IMR-90 (cell line): ENCODE data around the gene CRIM1. TPM values are rescaled to one million over a fixed set of nuclear protein-coding genes. Genes with fewer than 3 reads are reported as not detected.
A peak's percentile ranks its signal among the peaks of the same experiment; 100 is the strongest.

Source experiments
- ATAC-seq: fragments of 200-7000 bp; cut with Tn5 transposase; 2 replicates; pipeline ENCODE4 v1.9.1; 2020; ENCODE audit warnings: low read depth, mild to moderate bottlenecking, moderate library complexity
- BruUV-seq: library from RNA; stranded (reverse); fragments of 400-500 nt; replicated peaks from 2 replicates; lab custom pipeline; 2021; lab: Mats Ljungman, UMichigan
- CTCF ChIA-PET: fragments of 300-600 bp; formaldehyde crosslinking; extraction: SDS; loops from one replicate; lab custom pipeline; 2021; ENCODE audit warnings: antibody characterized with exemption; lab: Yijun Ruan, JAX
- POLR2A ChIA-PET: fragments of 300-600 bp; sonication (Branson Sonifier 250); formaldehyde crosslinking; loops from one replicate; lab custom pipeline; 2022; ENCODE audit warnings: antibody characterized with exemption; ENCODE audit not compliant: unreplicated experiment; lab: Charles Lee
- DNase-seq: peaks from one replicate; pipeline ENCODE4 v3.0.0; 2013
- H2AFZ ChIP-seq: replicated peaks from 2 replicates; pipeline ENCODE3; 2013; ENCODE audit warnings: low read length, mild to moderate bottlenecking; ENCODE audit not compliant: poor library complexity
- H2AK5ac ChIP-seq: 2 replicates; pipeline ENCODE4 v1.6.1; 2013; ENCODE audit warnings: low read depth, low read length, inconsistent platforms
- H2AK9ac ChIP-seq: replicated peaks from 2 replicates; pipeline ENCODE3; 2013; ENCODE audit warnings: mild to moderate bottlenecking, low read depth, low read length, moderate library complexity; ENCODE audit not compliant: poor library complexity
- H2BK120ac ChIP-seq: 2 replicates; pipeline ENCODE4 v1.6.1; 2013; ENCODE audit warnings: low read depth, low read length, inconsistent platforms
- H2BK15ac ChIP-seq: 3 replicates; pipeline ENCODE4 v1.6.1; 2013; ENCODE audit warnings: low read depth, low read length, inconsistent platforms
- H2BK20ac ChIP-seq: 2 replicates; pipeline ENCODE4 v1.6.1; 2013; ENCODE audit warnings: low read depth, mild to moderate bottlenecking, inconsistent platforms, low read length, moderate library complexity
- H2BK5ac ChIP-seq: 2 replicates; pipeline ENCODE4 v1.6.1; 2013; ENCODE audit warnings: mild to moderate bottlenecking, low read depth, low read length, inconsistent platforms; ENCODE audit not compliant: poor library complexity, severe bottlenecking
- H3K14ac ChIP-seq: replicated peaks from 2 replicates; pipeline ENCODE4 v1.6.1; 2013; ENCODE audit warnings: low read depth, low read length, inconsistent platforms
- H3K18ac ChIP-seq: 2 replicates; pipeline ENCODE4 v1.6.1; 2013; ENCODE audit warnings: low read depth, low read length, control low read depth
- H3K23ac ChIP-seq: 2 replicates; pipeline ENCODE4 v1.6.1; 2013; ENCODE audit warnings: low read depth, low read length, inconsistent platforms
- H3K27ac ChIP-seq: 2 replicates; pipeline ENCODE4 v1.5.1; 2013; ENCODE audit warnings: mild to moderate bottlenecking, control low read depth, low read length; ENCODE audit not compliant: insufficient read depth
- H3K27me3 ChIP-seq: 2 replicates; pipeline ENCODE4 v1.6.1; 2013; ENCODE audit warnings: low read length; ENCODE audit not compliant: control insufficient read depth, insufficient read depth
- H3K36me3 ChIP-seq: 2 replicates; pipeline ENCODE4 v1.6.1; 2013; ENCODE audit warnings: low read length, mixed read lengths; ENCODE audit not compliant: control insufficient read depth, insufficient read depth
- H3K4ac ChIP-seq: 2 replicates; pipeline ENCODE4 v1.6.1; 2013; ENCODE audit warnings: low read depth, low read length, inconsistent platforms
- H3K4me1 ChIP-seq: 2 replicates; pipeline ENCODE4 v1.6.1; 2013; ENCODE audit warnings: low read length, mixed read lengths; ENCODE audit not compliant: control insufficient read depth, insufficient read depth
- H3K4me2 ChIP-seq: 2 replicates; pipeline ENCODE4 v1.6.1; 2013; ENCODE audit warnings: low read depth, mild to moderate bottlenecking, control low read depth, low read length, moderate library complexity
- H3K4me3 ChIP-seq: 2 replicates; pipeline ENCODE4 v1.5.1; 2013; ENCODE audit warnings: low read depth, mild to moderate bottlenecking, control low read depth, low read length, moderate library complexity; ENCODE audit not compliant: insufficient read depth
- H3K56ac ChIP-seq: 2 replicates; pipeline ENCODE4 v1.6.1; 2013; ENCODE audit warnings: low read length, inconsistent platforms; ENCODE audit not compliant: insufficient read depth; ENCODE audit errors: extremely low read depth
- H3K79me1 ChIP-seq, 2 experiments: 2 replicates each; pipeline ENCODE4 v1.6.1; 2013; ENCODE audit warnings: low read length in 2 of 2, inconsistent platforms in 1 of 2, low read depth in 1 of 2
- H3K9ac ChIP-seq: 2 replicates; pipeline ENCODE4 v1.6.1; 2013; ENCODE audit warnings: low read depth, low read length, control low read depth
- H3K9me1 ChIP-seq: 2 replicates; pipeline ENCODE4 v1.6.1; 2013; ENCODE audit warnings: low read length, inconsistent platforms; ENCODE audit not compliant: insufficient read depth
- H3K9me3 ChIP-seq: 2 replicates; pipeline ENCODE4 v1.6.1; 2013; ENCODE audit warnings: low read length; ENCODE audit not compliant: control insufficient read depth, insufficient read depth
- H4K20me1 ChIP-seq: 2 replicates; pipeline ENCODE4 v1.6.1; 2013; ENCODE audit warnings: low read length, inconsistent platforms; ENCODE audit not compliant: insufficient read depth
- H4K5ac ChIP-seq: 2 replicates; pipeline ENCODE4 v1.6.1; 2013; ENCODE audit warnings: mild to moderate bottlenecking, low read depth, low read length, control low read depth
- H4K8ac ChIP-seq, 2 experiments: 2 replicates each; pipeline ENCODE4 v1.6.1; 2013; ENCODE audit warnings: low read depth in 2 of 2, low read length in 2 of 2, control low read depth in 1 of 2, inconsistent platforms in 1 of 2
- H4K91ac ChIP-seq: 2 replicates; pipeline ENCODE4 v1.6.1; 2013; ENCODE audit warnings: low read depth, low read length, inconsistent platforms; ENCODE audit not compliant: insufficient read depth
- CEBPB ChIP-seq: IDR thresholded peaks from 2 replicates; pipeline ENCODE4 v1.6.1; 2012; ENCODE audit warnings: low read depth, low read length, improper control_type of control experiment
- MAZ ChIP-seq: IDR thresholded peaks from 2 replicates; pipeline ENCODE4 v1.6.1; 2012; ENCODE audit warnings: low read depth, mild to moderate bottlenecking, low read length, improper control_type of control experiment, moderate library complexity, borderline replicate concordance
- POLR2A ChIP-seq: IDR thresholded peaks from 2 replicates; pipeline ENCODE4 v1.6.1; 2012; ENCODE audit warnings: mild to moderate bottlenecking, low read depth, low read length
- WGBS, 2 experiments: methylation state at CpG; one replicate each; pipeline versions ENCODE4 v1.1.5 to v1.1.7; 2013; ENCODE audit warnings: missing lambda C conversion rate in 2 of 2; ENCODE audit not compliant: insufficient read length in 1 of 2; ENCODE audit errors: extremely low coverage in 2 of 2; 5-methylcytosine and 5-hydroxymethylcytosine counted together
- dilution Hi-C: fragments of 300-500 bp; cut with HindIII; formaldehyde crosslinking; loops from one replicate; pipeline ENCODE4 v1.14.3; 2018; ENCODE audit warnings: low sequenced_read_pairs; ENCODE audit not compliant: unreplicated experiment
- in situ Hi-C: fragments of 300-500 bp; cut with MboI; formaldehyde crosslinking; loops from 3 replicates; pipeline ENCODE4 v1.14.3; 2019; ENCODE audit warnings: low sequenced_read_pairs, inconsistent platforms, mixed read lengths
- intact Hi-C: fragments of 100-400 bp; cut with micrococcal nuclease; formaldehyde crosslinking; loops from 2 replicates; pipeline ENCODE4 v1.10.0; 2022
- polyA plus RNA-seq, 3 experiments: library from polyadenylated mRNA; depleted of rRNA; stranded (reverse); fragments of >200 nt; gene quantifications; 2 replicates each; pipeline ENCODE4 v1.2.3, GENCODE V29; 2012; ENCODE audit warnings: low replicate concordance in 1 of 3
- total RNA-seq: library from RNA; depleted of rRNA; stranded (reverse); fragments of >200 nt; gene quantifications from 2 replicates; pipeline ENCODE4 v1.2.3, GENCODE V29; 2012
- TF ChIP-seq, protein P1 (sequence below): fragments of 150-350 bp; IDR thresholded peaks from 2 replicates; pipeline ENCODE4 v1.6.1; 2016; ENCODE audit warnings: low read depth, mild to moderate bottlenecking, low read length, moderate library complexity, borderline replicate concordance

Gene CRIM1
- total and polyA plus RNA-seq, 2 of the 4 experiments (the other 2 are of a cell fraction) = 285 to 490 TPM

DNA sequence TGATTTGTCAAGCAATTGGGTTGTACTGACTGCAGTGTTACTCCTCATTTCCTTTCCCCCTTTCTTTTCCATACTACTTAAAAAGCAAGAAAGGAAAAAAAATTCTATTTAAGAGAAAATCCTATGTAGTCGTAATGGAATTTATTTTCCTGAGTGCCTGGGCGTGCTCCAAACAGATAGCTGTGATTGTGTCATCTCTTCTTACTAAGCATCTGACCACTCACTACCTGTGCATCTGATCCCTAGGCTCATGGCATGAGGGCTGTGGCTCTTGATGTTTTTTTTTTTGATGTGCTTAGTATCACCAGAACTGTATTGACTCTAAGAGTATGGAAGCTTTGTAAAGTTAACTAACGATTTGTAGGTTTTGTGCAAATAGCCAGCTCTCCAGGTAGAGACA is 19.0 kb downstream of the CRIM1 start:
- intact Hi-C loops = loop anchor here (5.0 kb wide), 1 partner anchor 113 kb away; no protein-coding TSS in a partner anchor
- no peaks in the 10 kb centered on the region for H3K27me3 ChIP-seq
- no peak overlapping the region for H3K23ac ChIP-seq
- WGBS, 2 experiments = no CpG with 5 or more reads among the region's 3 CpGs
- peak overlapping the region; percentile 33 for H2BK5ac ChIP-seq
- BruUV-seq = no TSS peak
- no peaks in the 10 kb centered on the region for H3K9me3 ChIP-seq
- H3K4me2 ChIP-seq = no peak overlapping the region
- H3K27ac ChIP-seq = no peak overlapping the region
- CTCF ChIA-PET = no interaction called here
- H3K9ac ChIP-seq = no peak overlapping the region
- H4K20me1 ChIP-seq = peaks cover 92% of the 10 kb centered on the region
- H3K36me3 ChIP-seq = peaks cover 5% of the 10 kb centered on the region
- H2BK120ac ChIP-seq = no peak overlapping the region
- H3K4me1 ChIP-seq = peaks cover 40% of the 10 kb centered on the region
- no peak overlapping the region for H3K56ac ChIP-seq
- H3K4me3 ChIP-seq = no peak overlapping the region
- ATAC-seq (no peak), DNase-seq (no peak)
- H2BK20ac ChIP-seq = no peak overlapping the region
- H4K8ac ChIP-seq = peak overlapping the region in 1 of 2 experiments; percentile 17; a peak in 1 of 4 replicates
- H3K9me1 ChIP-seq = peaks cover 42% of the 10 kb centered on the region
- POLR2A ChIA-PET = interaction anchor here (0.6 kb wide), 1 partner anchor 19 kb away, joined by 3 read pairs; the partner anchor contains the start of gene CRIM1
- in situ Hi-C loops = no loop called here
- no peak overlapping the region for H3K18ac ChIP-seq
- H3K4ac ChIP-seq = no peak overlapping the region
- dilution Hi-C loops = no loop called here
- peaks cover 4 to 72% of the 10 kb centered on the region in 2 experiments for H3K79me1 ChIP-seq
- no peak overlapping the region for H2AK9ac ChIP-seq
- no peak overlapping the region for H2AFZ ChIP-seq
- no peak overlapping the region for H3K14ac ChIP-seq
- no peak overlapping the region for H4K91ac ChIP-seq
- no peak overlapping the region for H2BK15ac ChIP-seq
- no peak overlapping the region for H4K5ac ChIP-seq
- TF ChIP-seq CEBPB (peak; percentile 44; the same call in 1 of the 2 replicates), MAZ (no peak), POLR2A (0 out of 2 replicates have a peak, but pooled peaks have one; percentile 20)
- TF ChIP-seq, protein P1, sequence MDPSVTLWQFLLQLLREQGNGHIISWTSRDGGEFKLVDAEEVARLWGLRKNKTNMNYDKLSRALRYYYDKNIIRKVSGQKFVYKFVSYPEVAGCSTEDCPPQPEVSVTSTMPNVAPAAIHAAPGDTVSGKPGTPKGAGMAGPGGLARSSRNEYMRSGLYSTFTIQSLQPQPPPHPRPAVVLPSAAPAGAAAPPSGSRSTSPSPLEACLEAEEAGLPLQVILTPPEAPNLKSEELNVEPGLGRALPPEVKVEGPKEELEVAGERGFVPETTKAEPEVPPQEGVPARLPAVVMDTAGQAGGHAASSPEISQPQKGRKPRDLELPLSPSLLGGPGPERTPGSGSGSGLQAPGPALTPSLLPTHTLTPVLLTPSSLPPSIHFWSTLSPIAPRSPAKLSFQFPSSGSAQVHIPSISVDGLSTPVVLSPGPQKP = no peak
- no peak overlapping the region for H2AK5ac ChIP-seq
